Myometrial cell (primary cell): ENCODE results near the gene ZFP1. TPM values are rescaled to one million over a fixed set of nuclear protein-coding genes. Genes with fewer than 3 reads are reported as not detected.

Source experiments
- total RNA-seq: library from RNA; depleted of rRNA; stranded (reverse); fragments of >200 nt; gene quantifications from 2 replicates; pipeline ENCODE4 v1.2.3, GENCODE V29; 2015

Gene ZFP1
- 4.3 and 11.9 TPM in 2 replicates for total RNA-seq

DNA sequence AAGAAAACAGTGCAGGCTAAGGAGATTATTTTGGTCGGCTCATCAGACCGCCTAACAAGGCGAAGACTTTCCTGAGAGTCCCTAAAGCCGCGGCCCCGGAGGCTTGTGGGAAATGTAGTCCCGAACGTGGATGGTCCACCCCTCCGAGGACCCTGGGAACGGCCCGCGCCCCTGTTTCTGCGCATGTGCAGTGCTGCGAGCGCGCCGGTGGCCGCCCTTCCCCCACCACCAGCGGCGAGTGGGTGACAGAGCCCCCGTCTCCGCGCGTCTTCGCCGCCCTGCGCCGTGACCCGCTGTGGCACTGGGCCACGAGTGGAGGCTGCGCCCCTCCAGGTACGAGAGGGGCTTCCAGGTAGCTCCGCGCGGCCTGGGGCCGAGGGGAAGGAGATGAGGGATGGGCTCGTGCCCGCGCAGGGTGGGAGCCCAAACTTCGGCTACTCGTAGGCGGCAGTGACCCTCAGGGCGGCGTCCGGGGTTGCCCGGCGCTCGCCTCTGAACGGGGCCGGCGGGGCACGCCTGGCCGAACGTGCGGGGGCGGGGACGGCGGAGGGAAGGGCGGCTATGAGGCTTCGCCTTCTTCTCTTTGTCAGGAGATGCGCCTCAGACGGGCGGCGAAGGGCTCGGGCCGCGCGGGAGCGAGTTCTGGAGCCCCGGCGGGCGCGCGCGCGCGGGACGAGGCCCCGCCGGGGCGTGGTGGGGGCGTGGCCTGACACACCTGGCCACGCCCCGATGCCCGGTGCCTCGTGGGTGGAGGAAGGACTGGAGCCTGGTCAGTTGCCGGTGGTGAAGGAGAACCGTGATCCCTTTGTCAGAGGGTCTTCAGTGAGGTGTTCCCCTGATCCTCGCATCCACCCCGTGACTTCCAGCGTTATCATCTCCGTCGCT lies at the start of gene ZFP1:
TSS of gene ZFP1 (plus strand) at position 214 of the 885 bp plus-strand sequence. CDS start 4,428 bp downstream, outside the sequence.

DNA sequence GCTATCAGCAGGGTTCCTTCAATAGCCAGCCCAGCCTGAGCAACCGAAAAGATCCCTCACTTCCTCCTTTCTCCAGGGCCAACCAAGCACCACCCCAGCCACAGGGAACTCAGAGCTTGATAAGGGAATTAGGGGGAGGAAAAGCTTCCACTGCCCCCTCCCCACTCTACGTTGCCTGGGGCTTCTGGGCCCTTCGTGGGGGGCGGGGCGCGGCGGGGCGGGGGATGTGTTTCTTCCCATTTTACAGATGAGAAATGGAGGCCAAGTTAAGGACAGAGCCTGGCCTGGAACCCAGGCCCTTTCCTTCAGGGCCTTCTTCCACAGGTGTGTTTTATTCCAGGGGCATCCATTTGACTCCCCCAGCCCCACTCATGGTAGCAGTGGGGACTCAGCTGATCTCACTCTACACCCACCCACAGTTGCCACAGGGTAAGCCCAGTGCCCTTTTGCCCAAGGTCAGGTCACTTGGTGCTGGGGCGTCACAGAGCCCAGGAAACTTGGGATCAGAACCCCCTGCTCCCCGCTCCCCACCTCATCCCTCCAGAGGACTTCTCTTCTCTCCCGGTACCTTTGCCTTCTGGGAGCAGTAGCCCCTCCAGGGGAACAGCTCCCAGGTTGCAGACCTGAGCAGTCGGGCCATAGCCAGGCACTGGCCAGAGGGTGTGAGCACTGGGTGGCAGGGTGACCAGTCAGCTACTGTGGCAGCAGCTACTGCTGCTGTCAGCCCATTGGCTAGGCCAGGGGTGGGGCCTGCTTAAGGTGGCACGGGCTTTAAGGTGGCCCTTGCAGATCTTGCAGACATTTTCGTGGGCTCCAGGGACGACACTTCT lies 32.0 kb upstream of the ZFP1 start, which contains the start of gene LDHD:
TSS of gene LDHD (minus strand) at position 700 of the 830 bp plus-strand sequence. CDS start at position 640, 60 bp downstream.

DNA sequence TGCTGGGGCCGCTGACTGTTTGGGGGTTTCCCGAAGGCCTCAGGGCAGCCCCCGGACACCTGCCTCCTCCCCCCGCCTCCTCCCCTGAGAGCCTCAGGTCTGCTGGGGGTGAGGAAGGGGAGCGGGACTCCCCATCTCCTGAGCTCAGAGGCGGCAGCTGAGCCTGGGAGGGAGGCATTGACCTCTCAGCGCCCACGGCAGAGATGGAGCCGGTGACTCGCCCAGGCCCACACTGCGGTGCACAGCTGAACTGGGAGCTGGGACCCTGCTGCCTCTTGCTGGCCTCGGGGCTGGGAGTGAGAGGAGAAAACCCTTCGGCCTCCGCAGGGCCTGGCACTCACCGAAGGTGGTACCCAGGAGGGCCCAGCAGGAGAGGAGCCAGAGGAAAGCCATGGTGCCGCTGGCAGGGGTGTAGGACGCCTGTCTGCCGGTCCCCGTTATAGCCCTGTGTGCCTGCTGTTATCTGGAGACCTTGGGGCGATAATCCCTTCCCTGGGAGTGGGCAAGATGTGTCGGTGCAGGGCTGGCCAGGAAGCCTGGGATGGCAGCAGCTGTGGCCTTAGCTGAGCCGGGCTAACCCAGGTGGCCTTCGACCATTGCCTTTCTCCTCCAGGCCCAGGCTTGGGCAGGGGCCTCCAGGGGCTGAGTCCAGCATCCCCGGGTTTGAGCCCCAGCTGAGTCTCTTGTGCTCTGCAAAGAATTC lies 58.6 kb downstream of the ZFP1 start, which contains the start of gene CTRB2:
TSS of gene CTRB2 (minus strand) at position 413 of the 703 bp plus-strand sequence. CDS start at position 393, 20 bp downstream.

DNA sequence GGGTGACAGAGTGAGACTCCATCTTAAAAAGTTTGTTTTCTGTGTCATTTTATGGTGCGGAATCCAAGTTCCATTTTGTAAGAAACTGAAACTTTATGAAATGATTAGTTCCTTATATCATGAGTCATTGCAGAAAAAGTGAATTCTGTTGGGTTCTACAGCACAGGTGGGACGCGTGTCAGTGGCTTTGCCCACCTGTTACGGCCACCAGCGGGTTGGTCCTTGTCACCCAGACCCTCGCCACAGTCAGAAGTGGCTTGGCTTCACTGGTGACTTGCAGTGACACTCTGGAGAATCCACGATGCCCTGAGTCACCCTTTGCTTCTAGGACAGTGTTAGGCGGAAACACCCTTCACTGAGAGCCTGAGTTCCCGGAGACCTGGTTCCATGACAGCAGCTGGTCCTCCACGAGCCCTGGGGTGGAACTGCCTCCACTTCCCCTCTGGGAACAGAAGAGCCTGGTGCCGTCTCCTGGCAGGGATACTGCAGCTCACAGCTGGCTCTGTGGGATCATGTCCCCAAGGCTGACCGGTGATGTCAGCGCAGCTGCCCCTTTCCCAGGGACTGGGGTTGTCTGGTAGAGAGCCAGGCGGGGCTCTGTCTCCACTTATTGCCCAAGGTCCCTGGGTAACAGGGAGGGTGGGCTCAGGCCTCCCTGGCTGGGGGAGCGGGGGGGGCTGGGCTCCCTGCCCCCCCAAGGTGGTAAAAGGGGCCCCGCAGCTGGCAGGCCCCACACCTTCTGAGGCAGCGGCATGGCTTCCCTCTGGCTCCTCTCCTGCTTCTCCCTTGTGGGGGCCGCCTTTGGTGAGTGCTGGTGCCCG lies 70.1 kb downstream of the ZFP1 start, which contains the start of gene CTRB1:
TSS of gene CTRB1 (plus strand) at position 733 of the 821 bp plus-strand sequence. CDS start at position 753, 20 bp downstream.

Other genes starting within 250 kb of the ZFP1 start
- 6.6 and 8.4 TPM in 2 replicates for gene WDR59, start 163.4 kb upstream of the ZFP1 start, total RNA-seq
- 24.2 and 30.3 TPM in 2 replicates for gene ZNRF1, start 149.5 kb upstream of the ZFP1 start, total RNA-seq
- 0.86 and 4.1 TPM in 2 replicates for gene LDHD, start 31.7 kb upstream of the ZFP1 start, total RNA-seq
- gene CTRB2, start 58.6 kb downstream of the ZFP1 start, total RNA-seq = not detected in 2 replicates
- not detected in 2 replicates for gene CTRB1, start 70.5 kb downstream of the ZFP1 start, total RNA-seq
- 85.1 and 87.6 TPM in 2 replicates for gene BCAR1, start 103.1 kb downstream of the ZFP1 start, total RNA-seq